Activated CD8-positive, alpha-beta memory T cell treated with anti-CD3 and anti-CD28 coated beads, Interleukin-2, amount 10 ng/mL, durations not matched to agents 7 days and 5 days (primary cell): ENCODE results near the gene RAPGEF6. TPM values are rescaled to one million over a fixed set of nuclear protein-coding genes. Genes with fewer than 3 reads are reported as not detected.
"Not testable (repeated sequence)": the region's sequence is repeated elsewhere in the genome, so short reads cannot be mapped to it uniquely, and the experiment has no call there.

Experiments
- ATAC-seq: fragments of 150-1000 bp; cut with Tn5 transposase; one replicate; pipeline ENCODE4 v1.10.0; 2021; ENCODE audit warnings: moderate library complexity
- CTCF ChIA-PET: fragments of 350-600 bp; sonication (Branson Sonifier 250); formaldehyde crosslinking; loops from one replicate; lab custom pipeline; 2021; ENCODE audit warnings: antibody characterized with exemption; lab: Charles Lee
- DNase-seq: peaks from one replicate; pipeline ENCODE4 v3.0.0-alpha.2; 2020
- H3K27ac Mint-ChIP-seq: one replicate; pipeline ENCODE4 v1.8.0; 2021; ENCODE audit warnings: mild to moderate bottlenecking, mixed read lengths
- H3K27me3 Mint-ChIP-seq: one replicate; pipeline ENCODE4 v1.8.0; 2021; ENCODE audit warnings: mixed read lengths
- H3K36me3 Mint-ChIP-seq: one replicate; pipeline ENCODE4 v1.8.0; 2021; ENCODE audit warnings: mild to moderate bottlenecking, mixed read lengths
- H3K4me1 Mint-ChIP-seq: one replicate; pipeline ENCODE4 v1.8.0; 2021; ENCODE audit warnings: mixed read lengths
- H3K4me3 Mint-ChIP-seq: one replicate; pipeline ENCODE4 v1.8.0; 2021; ENCODE audit warnings: mild to moderate bottlenecking, moderate library complexity, mixed read lengths
- H3K9me3 Mint-ChIP-seq: one replicate; pipeline ENCODE4 v1.8.0; 2022; ENCODE audit warnings: low read depth, mixed read lengths
- total RNA-seq, 2 experiments: library from RNA; stranded (reverse); gene quantifications; one replicate each; pipeline ENCODE4 v1.2.3, GENCODE V29; 2021

The RAPGEF6 gene
- total RNA-seq, 2 experiments from 2014 or later, result 31.3 to 35.2 TPM

GRCh38 chr5:131387255-131387654 is 247.8 kb downstream of the RAPGEF6 start:
- CTCF ChIA-PET, result interaction anchor here (0.5 to 1.2 kb wide), 2 partner anchors 112 to 222 kb away, joined by 3 read pairs; no protein-coding TSS in a partner anchor
- no peak for DNase-seq
- peaks cover 50% of the 10 kb centered on the region for H3K36me3 Mint-ChIP-seq
- no peak for ATAC-seq
- no peak overlapping the region for H3K4me3 Mint-ChIP-seq
- peaks cover 78% of the 10 kb centered on the region for H3K4me1 Mint-ChIP-seq
- peak overlapping the region; percentile 70 for H3K27ac Mint-ChIP-seq
- H3K27me3 Mint-ChIP-seq, result no peaks in the 10 kb centered on the region
- H3K9me3 Mint-ChIP-seq, result no peaks in the 10 kb centered on the region

GRCh38 chr5:131386779-131387178 is 248.2 kb downstream of the RAPGEF6 start:
- ATAC-seq, result no peak
- Mint-ChIP-seq H3K27ac (peak overlapping the region; percentile 51), H3K4me3 (no peak overlapping the region), H3K27me3 (no peaks in the 10 kb centered on the region), H3K9me3 (no peaks in the 10 kb centered on the region), H3K4me1 (peaks cover 77% of the 10 kb centered on the region), H3K36me3 (peaks cover 45% of the 10 kb centered on the region)
- DNase-seq, result no peak
- CTCF ChIA-PET, result interaction anchor here (1.2 kb wide), 1 partner anchor 221 kb away, joined by 3 read pairs; no protein-coding TSS in a partner anchor

- H3K4me1 Mint-ChIP-seq, result peaks cover 81% of the 10 kb centered on the region
- CTCF ChIA-PET, result interaction anchor here (1.2 kb wide), 1 partner anchor 221 kb away, joined by 3 read pairs; no protein-coding TSS in a partner anchor
- H3K4me3 Mint-ChIP-seq, result no peak overlapping the region
- H3K27ac Mint-ChIP-seq, result peak overlapping the region; percentile 66
- H3K9me3 Mint-ChIP-seq, result no peaks in the 10 kb centered on the region
- ATAC-seq (no peak), DNase-seq (no peak)
- no peaks in the 10 kb centered on the region for H3K27me3 Mint-ChIP-seq
- peaks cover 46% of the 10 kb centered on the region for H3K36me3 Mint-ChIP-seq
Measured at GRCh38 chr5:131386124-131386523, 248.9 kb downstream of the RAPGEF6 start.

- no peaks in the 10 kb centered on the region for H3K9me3 Mint-ChIP-seq
- H3K4me3 Mint-ChIP-seq, result peak overlapping the region; percentile 2
- DNase-seq (no peak), ATAC-seq (no peak)
- CTCF ChIA-PET, result interaction anchor here (0.6 to 3.7 kb wide), 6 partner anchors 9 to 514 kb away, joined by 3 to 16 read pairs (median 4); no protein-coding TSS in a partner anchor
- peak overlapping the region; percentile 66 for H3K27ac Mint-ChIP-seq
- peaks cover 45% of the 10 kb centered on the region for H3K36me3 Mint-ChIP-seq
- H3K4me1 Mint-ChIP-seq, result peaks cover 82% of the 10 kb centered on the region
- no peaks in the 10 kb centered on the region for H3K27me3 Mint-ChIP-seq
Measured at GRCh38 chr5:131384616-131385214, 250.3 kb downstream of the RAPGEF6 start.

- CTCF ChIA-PET, result interaction anchor here (0.6 to 3.7 kb wide), 7 partner anchors 10 to 514 kb away, joined by 3 to 16 read pairs (median 4); no protein-coding TSS in a partner anchor
- Mint-ChIP-seq H3K4me3 (peak overlapping the region; percentile 2), H3K27ac (peak overlapping the region; percentile 66), H3K9me3 (no peaks in the 10 kb centered on the region), H3K36me3 (peaks cover 41% of the 10 kb centered on the region), H3K4me1 (peaks cover 80% of the 10 kb centered on the region), H3K27me3 (no peaks in the 10 kb centered on the region)
- no peak for DNase-seq
- no peak for ATAC-seq
Measured at GRCh38 chr5:131384173-131384572, 250.9 kb downstream of the RAPGEF6 start.

- CTCF ChIA-PET, result interaction anchor here (0.6 to 3.7 kb wide), 34 partner anchors 9 to 511 kb away, joined by 3 to 16 read pairs (median 4); partner anchors contain the start of genes CDC42SE2 and HINT1
- H3K27ac Mint-ChIP-seq, result peak overlapping the region; percentile 91
- H3K9me3 Mint-ChIP-seq, result no peaks in the 10 kb centered on the region
- peaks cover 39% of the 10 kb centered on the region for H3K36me3 Mint-ChIP-seq
- ATAC-seq (peak; percentile 79), DNase-seq (peak; percentile 76)
- H3K4me1 Mint-ChIP-seq, result peaks cover 87% of the 10 kb centered on the region
- H3K4me3 Mint-ChIP-seq, result peak overlapping the region; percentile 63
- H3K27me3 Mint-ChIP-seq, result no peaks in the 10 kb centered on the region
Measured at GRCh38 chr5:131382407-131383395, 252.3 kb downstream of the RAPGEF6 start.

- peaks cover 36% of the 10 kb centered on the region for H3K36me3 Mint-ChIP-seq
- H3K9me3 Mint-ChIP-seq, result no peaks in the 10 kb centered on the region
- CTCF ChIA-PET, result interaction anchor here (0.6 to 3.7 kb wide), 39 partner anchors 9 to 510 kb away, joined by 3 to 16 read pairs (median 4); partner anchors contain the start of genes CDC42SE2 and HINT1
- H3K27me3 Mint-ChIP-seq, result no peaks in the 10 kb centered on the region
- ATAC-seq, result peak; percentile 9
- peak overlapping the region; percentile 91 for H3K27ac Mint-ChIP-seq
- H3K4me3 Mint-ChIP-seq, result peak overlapping the region; percentile 63
- H3K4me1 Mint-ChIP-seq, result peaks cover 89% of the 10 kb centered on the region
- no peak for DNase-seq
Measured at GRCh38 chr5:131381777-131382176, 253.3 kb downstream of the RAPGEF6 start.

- Mint-ChIP-seq H3K36me3 (peaks cover 37% of the 10 kb centered on the region), H3K4me1 (peaks cover 88% of the 10 kb centered on the region), H3K9me3 (no peaks in the 10 kb centered on the region), H3K27ac (peak overlapping the region; percentile 91), H3K4me3 (peak overlapping the region; percentile 63), H3K27me3 (no peaks in the 10 kb centered on the region)
- CTCF ChIA-PET, result interaction anchor here (1.0 to 2.1 kb wide), 9 partner anchors 100 to 509 kb away, joined by 3 to 14 read pairs (median 9); partner anchors contain the start of gene CDC42SE2
- no peak for ATAC-seq
- no peak for DNase-seq
Measured at GRCh38 chr5:131381021-131381420, 254.0 kb downstream of the RAPGEF6 start.

GRCh38 chr5:131380238-131380637 is 254.8 kb downstream of the RAPGEF6 start:
- CTCF ChIA-PET, result interaction anchor here (1.4 kb wide), 1 partner anchor 11 kb away, joined by 8 read pairs; no protein-coding TSS in a partner anchor
- not testable (repeated sequence) for H3K9me3 Mint-ChIP-seq, H3K27me3 Mint-ChIP-seq, DNase-seq, ATAC-seq
- Mint-ChIP-seq H3K36me3 (peaks cover 35% of the 10 kb centered on the region), H3K27ac (peak overlapping the region; percentile 95), H3K4me1 (peaks cover 88% of the 10 kb centered on the region), H3K4me3 (peak overlapping the region; percentile 63)

GRCh38 chr5:131379723-131380122 is 255.3 kb downstream of the RAPGEF6 start:
- no peaks in the 10 kb centered on the region for H3K9me3 Mint-ChIP-seq
- peaks cover 90% of the 10 kb centered on the region for H3K4me1 Mint-ChIP-seq
- peak overlapping the region; percentile 95 for H3K27ac Mint-ChIP-seq
- peak; percentile 72 for DNase-seq
- CTCF ChIA-PET, result interaction anchor here (0.9 to 1.4 kb wide), 3 partner anchors 12 to 122 kb away, joined by 3 to 8 read pairs (median 3); no protein-coding TSS in a partner anchor
- H3K36me3 Mint-ChIP-seq, result peaks cover 37% of the 10 kb centered on the region
- no peaks in the 10 kb centered on the region for H3K27me3 Mint-ChIP-seq
- H3K4me3 Mint-ChIP-seq, result peak overlapping the region; percentile 59
- ATAC-seq, result peak; percentile 48

- Mint-ChIP-seq H3K27ac (peak overlapping the region; percentile 95), H3K4me1 (peaks cover 88% of the 10 kb centered on the region), H3K27me3 (no peaks in the 10 kb centered on the region), H3K9me3 (no peaks in the 10 kb centered on the region), H3K36me3 (peaks cover 37% of the 10 kb centered on the region), H3K4me3 (peak overlapping the region; percentile 43)
- DNase-seq, result no peak
- no peak for ATAC-seq
- CTCF ChIA-PET, result interaction anchor here (0.8 to 1.5 kb wide), 7 partner anchors 10 to 121 kb away, joined by 3 to 8 read pairs (median 3); no protein-coding TSS in a partner anchor
Measured at GRCh38 chr5:131378721-131379541, 256.1 kb downstream of the RAPGEF6 start.

GRCh38 chr5:131377785-131378325 is 257.2 kb downstream of the RAPGEF6 start:
- Mint-ChIP-seq H3K9me3 (no peaks in the 10 kb centered on the region), H3K4me3 (no peak overlapping the region), H3K27me3 (no peaks in the 10 kb centered on the region), H3K36me3 (peaks cover 40% of the 10 kb centered on the region), H3K27ac (peak overlapping the region; percentile 95), H3K4me1 (peaks cover 89% of the 10 kb centered on the region)
- ATAC-seq, result no peak
- CTCF ChIA-PET, result interaction anchor here (0.7 to 1.7 kb wide), 6 partner anchors 9 to 123 kb away, joined by 3 to 7 read pairs (median 4); no protein-coding TSS in a partner anchor
- no peak for DNase-seq
